Neuronal stem cell (in vitro differentiated cells): ENCODE data around the gene DCLK3.

Source experiments
- DNase-seq: peaks from one replicate; pipeline ENCODE4 v3.0.0-alpha.2; 2013; ENCODE audit warnings: low spot score
- H2AFZ ChIP-seq: one replicate; pipeline ENCODE4 v1.6.1; 2013; ENCODE audit warnings: mild to moderate bottlenecking, low read length, inconsistent platforms
- H2AK5ac ChIP-seq: 2 replicates; pipeline ENCODE4 v1.6.1; 2013; ENCODE audit warnings: low read depth, mild to moderate bottlenecking, inconsistent platforms, low read length, moderate library complexity, mixed read lengths
- H2BK120ac ChIP-seq: 2 replicates; pipeline ENCODE4 v1.6.1; 2013; ENCODE audit warnings: low read depth, mild to moderate bottlenecking, inconsistent platforms, low read length, moderate library complexity, mixed read lengths
- H2BK12ac ChIP-seq: one replicate; pipeline ENCODE4 v1.6.1; 2013; ENCODE audit warnings: low read length, inconsistent platforms
- H2BK15ac ChIP-seq: 2 replicates; pipeline ENCODE4 v1.6.1; 2013; ENCODE audit warnings: mild to moderate bottlenecking, low read length, inconsistent platforms, mixed read lengths
- H2BK5ac ChIP-seq: one replicate; pipeline ENCODE4 v1.6.1; 2013; ENCODE audit warnings: inconsistent platforms, mild to moderate bottlenecking, low read length, moderate library complexity
- H3K14ac ChIP-seq: one replicate; pipeline ENCODE4 v1.6.1; 2013; ENCODE audit warnings: low read length, inconsistent platforms
- H3K18ac ChIP-seq: 2 replicates; pipeline ENCODE4 v1.6.1; 2013; ENCODE audit warnings: low read length, inconsistent platforms
- H3K23ac ChIP-seq: 2 replicates; pipeline ENCODE4 v1.6.1; 2013; ENCODE audit warnings: low read depth, mild to moderate bottlenecking, mixed read lengths, low read length, inconsistent platforms; ENCODE audit not compliant: poor library complexity
- H3K27ac ChIP-seq: replicated peaks from 3 replicates; pipeline ENCODE4 v1.5.1; 2013; ENCODE audit warnings: low read length, inconsistent platforms
- H3K27me3 ChIP-seq, 3 experiments: 2 replicates each; pipeline ENCODE4 v1.6.1; 2013; ENCODE audit warnings: low read length in 3 of 3, mild to moderate bottlenecking in 2 of 3, inconsistent platforms in 1 of 3, low read depth in 1 of 3, mixed read lengths in 1 of 3, moderate library complexity in 1 of 3; ENCODE audit not compliant: control insufficient read depth in 3 of 3, insufficient read depth in 3 of 3
- H3K36me3 ChIP-seq, 2 donors: replicated peaks in 1 of 2; 2 replicates each; pipeline ENCODE4 v1.6.1; 2013; ENCODE audit warnings: low read length in 2 of 2; ENCODE audit not compliant: control insufficient read depth in 2 of 2, insufficient read depth in 2 of 2
- H3K4ac ChIP-seq: 2 replicates; pipeline ENCODE4 v1.6.1; 2013; ENCODE audit warnings: inconsistent platforms, mild to moderate bottlenecking, low read length, moderate library complexity
- H3K4me1 ChIP-seq, 2 donors: 1 replicate in 1 of 2; 2 replicates in 1 of 2; pipeline ENCODE4 v1.6.1; 2013; ENCODE audit warnings: low read length in 2 of 2, low read depth in 1 of 2; ENCODE audit not compliant: control insufficient read depth in 2 of 2, insufficient read depth in 1 of 2
- H3K4me2 ChIP-seq: one replicate; pipeline ENCODE4 v1.6.1; 2013; ENCODE audit warnings: mild to moderate bottlenecking, low read length, inconsistent platforms; ENCODE audit not compliant: insufficient read depth, poor library complexity, severe bottlenecking
- H3K4me3 ChIP-seq, 2 donors: 2 replicates each; pipeline ENCODE4 v1.5.1; 2013; ENCODE audit warnings: low read length in 2 of 2, mild to moderate bottlenecking in 2 of 2, inconsistent platforms in 1 of 2, moderate library complexity in 1 of 2
- H3K79me1 ChIP-seq: one replicate; pipeline ENCODE4 v1.6.1; 2013; ENCODE audit warnings: low read depth, mild to moderate bottlenecking, inconsistent platforms, low read length, moderate library complexity
- H3K9ac ChIP-seq: one replicate; pipeline ENCODE4 v1.6.1; 2013; ENCODE audit warnings: mild to moderate bottlenecking, low read depth, low read length, inconsistent platforms; ENCODE audit not compliant: poor library complexity
- H3K9me3 ChIP-seq, 2 donors: replicated peaks in 1 of 2; 2 replicates each; pipeline versions ENCODE3 to v1.6.1; 2013; ENCODE audit warnings: low read length in 2 of 2, mild to moderate bottlenecking in 2 of 2, inconsistent platforms in 1 of 2, low read depth in 1 of 2, mixed read lengths in 1 of 2, moderate library complexity in 1 of 2; ENCODE audit not compliant: control insufficient read depth in 2 of 2, insufficient read depth in 1 of 2
- H4K8ac ChIP-seq: one replicate; pipeline ENCODE4 v1.6.1; 2013; ENCODE audit warnings: low read depth, mild to moderate bottlenecking, inconsistent platforms, low read length, moderate library complexity
- H4K91ac ChIP-seq: one replicate; pipeline ENCODE4 v1.6.1; 2013; ENCODE audit warnings: low read length, low read depth, mild to moderate bottlenecking, inconsistent platforms; ENCODE audit not compliant: poor library complexity
- WGBS, 2 donors: extraction: QIAGEN DNeasy Blood & Tissue Kit; methylation state at CpG; one replicate each; pipeline ENCODE4 v1.1.7; 2013; ENCODE audit warnings: missing lambda C conversion rate in 2 of 2, mixed read lengths in 1 of 2; ENCODE audit not compliant: insufficient read length in 2 of 2, insufficient replicate concordance in 1 of 2; ENCODE audit errors: extremely low coverage in 2 of 2; 5-methylcytosine and 5-hydroxymethylcytosine counted together

Gene DCLK3

DNA sequence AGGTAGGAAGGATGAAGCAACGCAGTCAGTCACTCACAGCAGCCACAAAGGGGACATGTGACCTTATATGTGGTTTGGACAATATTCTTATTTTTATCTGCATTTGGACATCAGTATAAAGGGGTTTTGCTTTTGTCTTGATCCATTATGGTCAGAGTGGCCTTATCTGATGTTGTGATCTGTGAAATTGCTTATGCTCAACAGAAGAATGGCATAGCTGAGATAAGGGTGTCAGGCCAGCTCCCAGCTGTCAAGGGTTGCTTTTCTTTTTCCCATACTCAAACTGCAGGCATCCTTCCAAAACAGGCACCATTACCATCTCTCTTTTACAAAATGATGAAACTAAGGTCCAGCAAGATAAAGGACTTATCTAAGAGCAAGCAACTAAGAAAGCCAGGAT lies 28.1 kb downstream of the DCLK3 start:
- Histone ChIP-seq H2BK5ac (no peak overlapping the region), H3K9me3 (no peaks in the 10 kb centered on the region), H4K91ac (no peak overlapping the region), H3K27ac (no peak overlapping the region), H3K36me3 (no peaks in the 10 kb centered on the region), H4K8ac (no peak overlapping the region), H3K4me3 (no peak overlapping the region), H2BK120ac (no peak overlapping the region), H3K23ac (no peak overlapping the region), H3K9ac (no peak overlapping the region), H3K79me1 (no peaks in the 10 kb centered on the region), H2BK12ac (no peak overlapping the region), H3K18ac (no peak overlapping the region), H2BK15ac (no peak overlapping the region), H3K4me2 (no peak overlapping the region), H2AFZ (no peak overlapping the region), H3K4ac (no peak overlapping the region), H2AK5ac (no peak overlapping the region), H3K14ac (no peak overlapping the region), H3K27me3 (no peaks in the 10 kb centered on the region), H3K4me1 (no peaks in the 10 kb centered on the region)
- no peak for DNase-seq
- no CpG with 5 or more reads among the region's 1 CpG for WGBS, 2 donors

DNA sequence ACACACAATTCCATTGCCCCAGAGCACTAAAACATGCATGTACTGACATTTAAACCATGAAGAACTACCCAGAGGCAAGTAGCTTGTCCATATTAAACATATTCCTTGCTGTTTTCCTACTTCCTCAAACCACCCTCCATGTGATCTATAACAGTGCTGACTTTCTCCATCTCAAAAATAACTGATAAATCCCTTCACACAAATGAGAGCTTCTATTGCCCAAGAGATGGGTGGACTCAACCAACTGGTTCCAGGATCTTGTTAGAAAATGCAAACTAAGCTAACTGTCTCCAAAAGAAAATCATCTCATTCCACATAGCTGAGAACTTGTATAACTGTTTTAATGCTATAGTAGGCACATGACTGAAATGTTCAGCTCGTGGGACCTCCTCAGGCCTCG lies 29.6 kb downstream of the DCLK3 start:
- WGBS, 2 donors = no CpG with 5 or more reads among the region's 2 CpGs
- no peak for DNase-seq

DNA sequence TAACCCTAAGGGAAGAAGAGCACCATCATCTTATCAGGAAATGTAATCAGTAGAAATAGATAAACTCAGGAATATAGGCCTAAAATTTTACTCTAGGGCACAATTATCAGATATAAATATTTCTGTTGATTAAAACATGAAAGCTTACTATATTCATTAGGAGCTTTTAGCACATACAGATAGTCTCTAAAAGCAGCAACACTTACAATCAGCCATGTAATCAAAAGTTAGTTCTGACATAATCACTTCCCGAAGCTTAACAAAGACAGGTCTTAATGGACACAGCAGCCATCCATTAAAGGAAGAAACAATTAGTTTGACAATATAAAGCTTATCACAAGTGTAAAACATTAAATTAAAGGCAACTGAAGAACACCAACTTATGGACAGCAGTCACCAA lies 30.6 kb downstream of the DCLK3 start:
- H3K79me1 ChIP-seq = no peaks in the 10 kb centered on the region
- no peaks in the 10 kb centered on the region for H3K9me3 ChIP-seq
- no peak overlapping the region for H4K8ac ChIP-seq
- no peak overlapping the region for H2AK5ac ChIP-seq
- no peak overlapping the region for H3K23ac ChIP-seq
- H2AFZ ChIP-seq = no peak overlapping the region
- no peak overlapping the region for H3K14ac ChIP-seq
- no peak overlapping the region for H3K18ac ChIP-seq
- no peak overlapping the region for H3K9ac ChIP-seq
- H3K27ac ChIP-seq = no peak overlapping the region
- no peaks in the 10 kb centered on the region for H3K4me1 ChIP-seq
- no peaks in the 10 kb centered on the region for H3K27me3 ChIP-seq
- no peak overlapping the region for H3K4ac ChIP-seq
- H3K4me2 ChIP-seq = no peak overlapping the region
- no peaks in the 10 kb centered on the region for H3K36me3 ChIP-seq
- no peak overlapping the region for H2BK5ac ChIP-seq
- no peak overlapping the region for H4K91ac ChIP-seq
- H3K4me3 ChIP-seq = no peak overlapping the region
- H2BK15ac ChIP-seq = no peak overlapping the region
- WGBS, 2 donors = no CpG with 5 or more reads among the region's 1 CpG
- no peak overlapping the region for H2BK120ac ChIP-seq
- DNase-seq = no peak
- no peak overlapping the region for H2BK12ac ChIP-seq

More for the DNA sequence above, 29.6 kb downstream of the DCLK3 start:
- Histone ChIP-seq H2AFZ (no peak overlapping the region), H3K4me2 (no peak overlapping the region), H3K23ac (no peak overlapping the region), H3K4me3 (no peak overlapping the region), H3K27ac (no peak overlapping the region), H3K4me1 (no peaks in the 10 kb centered on the region), H3K79me1 (no peaks in the 10 kb centered on the region), H3K36me3 (no peaks in the 10 kb centered on the region), H3K27me3 (no peaks in the 10 kb centered on the region), H3K4ac (no peak overlapping the region), H2BK12ac (no peak overlapping the region), H3K14ac (no peak overlapping the region), H3K9ac (no peak overlapping the region), H2BK5ac (no peak overlapping the region), H2BK15ac (no peak overlapping the region), H2AK5ac (no peak overlapping the region), H4K8ac (no peak overlapping the region), H2BK120ac (no peak overlapping the region), H3K18ac (no peak overlapping the region), H4K91ac (no peak overlapping the region), H3K9me3 (no peaks in the 10 kb centered on the region)

DNA sequence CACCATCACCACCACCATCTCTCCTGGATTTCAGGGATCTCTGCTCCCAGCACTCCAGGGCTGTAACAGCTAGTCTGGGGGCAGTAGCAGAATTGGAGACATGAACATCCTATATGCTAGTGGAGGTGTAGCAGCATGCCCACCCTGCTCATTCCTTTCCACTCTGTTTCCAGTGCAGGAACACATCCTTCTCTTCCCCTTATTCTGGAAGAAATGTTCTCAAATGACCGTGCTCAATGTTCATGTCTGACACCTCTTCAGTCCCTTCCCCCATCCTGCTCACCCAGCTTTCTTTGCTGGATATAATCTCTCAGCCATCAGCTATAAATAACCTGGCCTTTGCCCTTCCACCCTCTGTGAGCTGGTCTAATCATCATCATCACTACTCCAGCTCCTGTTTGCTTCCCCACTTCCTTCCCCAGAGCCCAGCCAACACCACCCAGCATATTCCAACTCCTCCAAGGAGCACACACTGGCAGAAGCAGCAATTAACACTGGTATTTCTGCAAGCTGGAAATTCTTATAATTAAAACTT lies 31.1 kb downstream of the DCLK3 start:
- Histone ChIP-seq H3K27ac (no peak overlapping the region), H3K4me2 (no peak overlapping the region), H3K4me1 (no peaks in the 10 kb centered on the region), H2BK12ac (no peak overlapping the region), H3K9me3 (no peaks in the 10 kb centered on the region), H3K9ac (no peak overlapping the region), H2AK5ac (no peak overlapping the region), H3K4ac (no peak overlapping the region), H3K23ac (no peak overlapping the region), H2BK5ac (no peak overlapping the region), H3K79me1 (no peaks in the 10 kb centered on the region), H4K8ac (no peak overlapping the region), H3K14ac (no peak overlapping the region), H4K91ac (no peak overlapping the region), H3K18ac (no peak overlapping the region), H2AFZ (no peak overlapping the region), H3K27me3 (no peaks in the 10 kb centered on the region), H2BK15ac (no peak overlapping the region), H2BK120ac (no peak overlapping the region), H3K4me3 (no peak overlapping the region), H3K36me3 (no peaks in the 10 kb centered on the region)
- no CpG with 5 or more reads among the region's 1 CpG for WGBS, 2 donors
- no peak for DNase-seq
